HG03521 (cell line): ENCODE data around the gene NDST3.
A peak's percentile ranks its signal among the peaks of the same experiment; 100 is the strongest.

Source experiments
- ATAC-seq: cut with Tn5 transposase; IDR thresholded peaks from one replicate; pipeline ENCODE4 v1.9.1; 2021; ENCODE audit warnings: mild to moderate bottlenecking, moderate library complexity; ENCODE audit not compliant: unreplicated experiment

NDST3 gene

DNA sequence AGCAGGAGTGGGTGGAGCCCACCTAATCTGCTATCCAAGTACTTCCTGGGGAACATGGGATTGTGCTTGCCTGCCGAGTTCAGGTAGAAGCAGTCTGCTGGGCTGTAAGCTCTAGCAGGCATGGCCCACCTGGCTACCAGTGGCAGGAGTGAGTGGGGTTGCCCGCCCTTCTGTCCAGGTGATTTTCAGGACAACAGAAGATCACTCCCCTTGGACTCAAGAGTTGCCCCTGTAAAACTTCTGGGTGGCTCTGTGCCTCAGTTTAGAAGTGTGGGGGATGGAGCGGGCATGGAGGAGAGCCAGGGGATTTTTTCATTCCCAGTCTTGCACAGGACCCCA is 43.5 kb downstream of the NDST3 start:
- no peak for ATAC-seq

- no peak for ATAC-seq
These were observed 47.1 kb downstream of the NDST3 start for GRCh38 chr4:118081434-118081833.

GRCh38 chr4:118082182-118082581 is 47.9 kb downstream of the NDST3 start:
- ATAC-seq: no peak

- ATAC-seq: no peak
These were observed 51.4 kb downstream of the NDST3 start for GRCh38 chr4:118085700-118086099.

DNA sequence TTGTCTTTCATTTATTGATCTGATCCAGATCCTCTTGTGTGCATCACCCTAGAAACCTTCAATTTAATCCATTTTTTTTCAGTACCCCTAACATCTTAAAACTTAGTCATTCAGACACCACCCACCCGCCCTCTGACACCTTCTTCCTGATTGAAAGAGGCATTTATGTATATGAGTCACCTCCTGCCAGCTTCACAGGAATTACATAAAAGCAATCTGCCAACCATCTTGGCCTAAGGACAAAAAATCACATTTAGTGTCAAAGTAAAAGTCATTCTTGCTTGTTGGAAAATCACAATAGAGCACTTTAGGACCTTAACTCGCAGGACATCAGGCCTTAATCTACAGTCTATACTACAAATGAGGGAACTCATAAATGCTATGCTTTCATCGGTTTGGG is 52.1 kb downstream of the NDST3 start:
- ATAC-seq: no peak

GRCh38 chr4:118087366-118087765 is 53.1 kb downstream of the NDST3 start:
- no peak for ATAC-seq

- ATAC-seq: no peak
These were observed 64.8 kb downstream of the NDST3 start for GRCh38 chr4:118099106-118099505.

GRCh38 chr4:118102195-118102594 is 67.9 kb downstream of the NDST3 start:
- ATAC-seq: no peak

DNA sequence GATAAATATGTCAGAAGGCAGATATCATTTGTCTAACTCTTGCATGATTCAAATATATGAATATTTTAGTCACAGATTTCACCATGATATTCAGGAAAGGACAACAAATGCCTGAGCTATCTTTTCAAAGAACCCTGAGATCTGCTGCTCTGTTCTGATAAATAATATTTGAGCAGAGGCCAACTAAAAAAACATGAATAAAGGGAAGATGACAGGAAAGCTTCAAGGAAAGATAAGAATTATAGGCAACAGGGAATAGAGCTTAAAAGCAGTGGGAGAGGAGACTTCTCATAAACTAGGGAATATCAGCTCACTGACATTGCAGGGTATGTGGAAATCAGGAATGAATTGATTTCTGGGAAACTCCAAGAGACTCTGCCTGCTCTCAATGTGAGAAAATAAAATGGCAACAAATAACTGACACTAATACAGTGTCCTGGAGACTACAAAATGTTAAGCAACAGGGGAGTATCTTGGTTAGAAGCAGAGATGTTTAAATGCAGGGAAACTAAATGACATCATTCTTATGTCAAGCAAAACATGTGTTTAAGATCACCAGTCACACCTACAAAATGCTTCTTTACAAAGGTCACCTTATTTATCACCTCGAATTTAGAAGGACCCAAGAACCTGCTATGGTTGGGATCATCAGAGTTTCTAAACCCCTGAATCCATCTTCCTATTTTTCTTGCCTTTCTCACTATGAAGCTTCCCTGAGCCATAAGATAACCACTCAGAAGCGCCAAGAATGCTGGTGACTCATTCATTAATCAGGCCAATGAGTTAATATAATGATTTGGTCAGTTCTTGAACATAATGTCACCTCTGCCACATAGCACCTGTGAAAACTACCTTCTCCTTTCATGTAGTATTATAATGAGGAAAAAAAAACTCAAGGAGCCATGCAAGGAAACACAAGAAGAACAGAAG is 78.1 kb downstream of the NDST3 start:
- ATAC-seq: no peak

GRCh38 chr4:118113220-118113619 is 78.9 kb downstream of the NDST3 start:
- ATAC-seq: peak; percentile 58

GRCh38 chr4:118114720-118115119 is 80.4 kb downstream of the NDST3 start:
- no peak for ATAC-seq

DNA sequence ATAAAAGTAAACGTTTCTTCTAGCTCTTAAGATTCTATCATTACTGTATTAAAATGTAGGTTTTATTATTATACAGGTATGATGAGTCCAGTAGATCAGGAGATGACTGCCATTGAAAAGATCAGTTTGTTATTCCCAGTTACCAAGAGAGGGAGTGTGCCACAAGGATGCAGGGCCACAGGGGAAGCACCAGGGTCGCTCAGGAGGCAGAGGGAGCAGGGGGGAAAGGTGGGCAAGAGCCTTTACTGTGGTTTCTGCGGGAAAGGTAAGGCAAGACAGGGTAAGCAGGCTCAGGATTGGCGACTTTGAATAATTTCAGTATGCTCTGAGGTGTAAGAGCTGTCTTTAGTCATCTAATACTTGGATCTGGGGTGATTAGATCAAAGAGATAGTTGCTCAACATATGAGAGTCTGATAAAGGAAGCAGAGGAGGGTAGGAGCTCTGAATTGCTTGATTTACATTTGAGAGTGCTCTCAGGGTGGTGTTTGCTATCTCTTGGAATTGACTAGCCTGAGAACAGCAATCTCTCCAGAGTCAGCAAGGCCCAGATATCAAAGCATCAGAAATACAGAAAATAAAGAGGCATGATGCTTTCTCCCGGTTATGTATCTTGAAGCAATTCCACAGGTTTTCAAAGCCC is 86.0 kb downstream of the NDST3 start:
- no peak for ATAC-seq

DNA sequence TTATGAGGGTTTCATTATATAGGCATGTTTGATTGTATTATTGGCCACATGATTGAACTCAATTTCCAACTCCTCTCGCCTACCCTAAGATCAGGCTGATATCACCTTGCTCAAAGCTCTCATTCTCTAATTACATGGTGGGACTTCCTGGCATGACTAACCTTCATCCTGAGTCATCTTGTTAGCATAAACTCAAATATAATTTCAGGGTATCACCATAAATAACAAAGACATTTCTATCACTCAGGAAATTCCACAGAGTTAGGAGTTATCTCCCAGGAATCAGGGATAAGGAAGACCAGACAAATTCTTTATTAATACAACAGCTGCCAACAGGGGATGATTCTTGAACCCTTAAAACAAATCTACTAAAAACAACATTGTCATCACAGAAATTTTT is 90.7 kb downstream of the NDST3 start:
- no peak for ATAC-seq

- no peak for ATAC-seq
These were observed 105.0 kb downstream of the NDST3 start for GRCh38 chr4:118139241-118139640.

- ATAC-seq: no peak
These were observed 107.0 kb downstream of the NDST3 start for GRCh38 chr4:118141240-118141639.

DNA sequence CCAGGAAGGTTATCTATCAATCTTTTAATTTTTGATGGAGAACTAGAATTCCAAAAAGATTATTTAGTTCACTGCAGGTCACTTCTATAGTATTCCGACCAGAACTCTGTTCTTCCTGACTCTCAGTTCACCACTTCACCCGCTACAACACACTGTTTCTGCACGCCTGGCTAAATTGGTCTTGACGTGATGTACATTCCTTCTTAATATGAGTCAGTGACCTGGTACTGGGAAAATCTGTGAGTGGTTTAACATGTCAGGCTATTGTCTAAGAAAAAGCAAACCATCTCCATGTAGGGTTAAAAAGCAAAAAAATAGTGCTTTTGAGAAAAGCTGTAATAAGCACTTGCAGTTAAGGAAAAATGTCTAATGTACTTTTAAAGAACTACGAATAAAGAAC is 120.4 kb downstream of the NDST3 start:
- no peak for ATAC-seq

GRCh38 chr4:118155516-118155915 is 121.2 kb downstream of the NDST3 start:
- no peak for ATAC-seq

- no peak for ATAC-seq
These were observed 124.6 kb downstream of the NDST3 start for GRCh38 chr4:118158763-118159375.

DNA sequence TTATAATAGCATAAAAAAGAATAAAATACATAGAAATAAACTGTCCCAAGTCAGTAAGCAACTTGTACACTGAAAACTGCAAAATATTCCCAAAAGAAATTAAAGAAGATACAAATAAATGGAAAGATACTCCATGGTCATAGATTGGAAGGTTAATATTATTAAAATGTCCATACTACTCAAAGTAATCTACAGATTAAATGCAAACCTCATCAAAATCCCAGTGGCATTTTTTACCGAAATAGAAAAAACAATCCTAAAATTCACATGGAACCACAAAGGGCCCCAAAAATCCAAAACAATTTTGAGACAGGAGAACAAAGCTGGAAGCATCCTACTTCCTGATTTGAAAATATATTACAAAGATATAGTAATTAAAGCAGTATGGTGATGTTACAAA is 133.0 kb downstream of the NDST3 start:
- no peak for ATAC-seq

DNA sequence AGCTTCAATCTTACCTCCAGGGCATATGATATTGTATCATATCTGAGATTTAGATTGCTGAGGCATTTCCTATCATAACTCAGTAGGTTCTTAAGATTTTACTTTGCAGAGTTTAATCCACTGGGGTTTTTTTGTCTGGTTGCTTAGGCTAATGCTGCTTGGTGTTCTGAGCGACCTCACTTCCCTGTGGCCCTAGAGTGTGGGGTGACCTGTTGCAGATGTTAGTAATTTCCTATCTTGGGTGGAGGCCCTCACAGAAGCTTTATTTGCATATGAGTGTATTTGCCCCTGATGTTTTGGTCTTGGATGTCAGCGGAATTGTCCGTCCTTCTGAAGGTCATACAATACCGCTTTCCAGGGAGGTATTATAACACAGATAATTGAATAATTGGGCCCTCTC is 137.1 kb downstream of the NDST3 start:
- ATAC-seq: no peak

DNA sequence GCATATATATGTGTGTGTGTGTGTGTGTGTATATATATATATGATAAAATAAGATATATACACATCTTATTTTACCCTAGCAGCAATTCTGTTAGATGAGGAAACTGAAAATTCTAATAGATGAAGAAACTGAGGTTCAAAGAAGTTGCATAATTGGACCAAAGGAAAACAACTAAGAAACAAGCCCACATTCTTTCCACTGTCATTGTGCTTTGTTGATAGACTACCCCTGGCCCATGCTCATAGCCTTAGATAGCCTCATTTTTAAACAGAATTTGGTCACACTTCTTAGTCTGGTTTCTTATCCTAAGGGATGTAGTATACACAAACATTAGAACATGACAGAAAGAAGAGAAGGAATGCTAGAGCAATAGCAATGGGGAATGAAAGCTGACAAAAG is 138.8 kb downstream of the NDST3 start:
- no peak for ATAC-seq
